K562 (cell line): ENCODE measurements around the gene CTCF. TPM values are rescaled to one million over a fixed set of nuclear protein-coding genes. Genes with fewer than 3 reads are reported as not detected.

Source experiments
- FOXA3 ChIP-seq, 2 experiments: fragments of 450-650 bp in 1 of 2; sonication (generic) in 1 of 2; formaldehyde crosslinking; IDR thresholded peaks in 1 of 2; conservative IDR thresholded peaks in 1 of 2; 2 replicates each; pipeline versions ENCODE4 v1.4.0 to v1.8.0; 2020 to 2022; ENCODE audit warnings: mild to moderate bottlenecking in 2 of 2, missing genetic modification reagents in 1 of 2
- FOXK2 ChIP-seq, 2 experiments: fragments of 450-650 bp; IDR thresholded peaks in 1 of 2; conservative IDR thresholded peaks in 1 of 2; 2 replicates each; pipeline ENCODE4 v1.6.1; 2016; ENCODE audit warnings: low read depth in 2 of 2, mild to moderate bottlenecking in 1 of 2
- HCFC1 ChIP-seq: IDR thresholded peaks from 2 replicates; pipeline ENCODE4 v1.6.1; 2012; ENCODE audit warnings: low read depth, low read length, improper control_type of control experiment
- JUND ChIP-seq, 2 experiments: IDR thresholded peaks; 2 replicates in 1 of 2; 3 replicates in 1 of 2; pipeline ENCODE4 v1.6.1; 2011; ENCODE audit warnings: borderline replicate concordance in 2 of 2, low read depth in 2 of 2, low read length in 2 of 2, improper control_type of control experiment in 1 of 2, missing biosample characterization in 1 of 2, missing genetic modification characterization in 1 of 2, missing genetic modification reagents in 1 of 2
- KAT7 ChIP-seq: sonication (generic); formaldehyde crosslinking; IDR thresholded peaks from 2 replicates; pipeline ENCODE4 v1.8.0; 2022; ENCODE audit warnings: missing genetic modification reagents, mild to moderate bottlenecking, borderline replicate concordance
- POLR2AphosphoS5 ChIP-seq: IDR thresholded peaks from 2 replicates; pipeline ENCODE4 v1.6.1; 2011; ENCODE audit warnings: mild to moderate bottlenecking, low read depth, low read length, moderate library complexity; ENCODE audit not compliant: control insufficient read depth, insufficient read depth
- PRPF4 ChIP-seq: fragments of 200-400 bp; formaldehyde crosslinking; IDR thresholded peaks from one replicate; pipeline ENCODE4 v1.6.1; 2017; ENCODE audit warnings: low read length, low read depth, mild to moderate bottlenecking; ENCODE audit not compliant: insufficient read depth, poor library complexity, severe bottlenecking
- RBFOX2 ChIP-seq: fragments of 200-400 bp; formaldehyde crosslinking; IDR thresholded peaks from 2 replicates; pipeline ENCODE4 v1.6.1; 2017; ENCODE audit warnings: low read depth, mild to moderate bottlenecking, low read length, moderate library complexity
- SRF ChIP-seq, 2 experiments: fragments of 250-450, 450-650 bp in 1 of 2; sonication (Bioruptor Pico) in 1 of 2; sonication (generic) in 1 of 2; formaldehyde crosslinking; IDR thresholded peaks; 2 replicates each; pipeline versions ENCODE4 v1.5.0 to v1.5.1; 2020 to 2022; ENCODE audit warnings: mild to moderate bottlenecking in 1 of 2, missing genetic modification reagents in 1 of 2
- TSC22D4 ChIP-seq: fragments of 450-650 bp; IDR thresholded peaks from 2 replicates; pipeline ENCODE4 v1.6.1; 2016; ENCODE audit warnings: missing genetic modification characterization, missing biosample characterization, control low read depth
- YY1 ChIP-seq, 3 experiments: IDR thresholded peaks; 2 replicates each; pipeline ENCODE4 v1.6.1; 2011; ENCODE audit warnings: low read length in 2 of 3, mild to moderate bottlenecking in 2 of 3, moderate library complexity in 2 of 3, borderline replicate concordance in 1 of 3, control low read depth in 1 of 3, low read depth in 1 of 3; ENCODE audit not compliant: insufficient read depth in 3 of 3, insufficient replicate concordance in 2 of 3, control insufficient read depth in 1 of 3, insufficient read length in 1 of 3; ENCODE audit errors: extremely low read depth in 1 of 3
- ZFP1 ChIP-seq: fragments of 450-650 bp; formaldehyde crosslinking; IDR thresholded peaks from 2 replicates; pipeline ENCODE4 v1.4.0; 2020; ENCODE audit warnings: mild to moderate bottlenecking, mixed read lengths
- ZNF212 ChIP-seq: fragments of 450-650 bp; formaldehyde crosslinking; IDR thresholded peaks from 2 replicates; pipeline ENCODE4 v1.4.0; 2020; ENCODE audit warnings: mild to moderate bottlenecking
- ZNF830 ChIP-seq: fragments of 250-450 bp; sonication (Bioruptor Pico); IDR thresholded peaks from 2 replicates; pipeline ENCODE4 v1.5.0; 2021; ENCODE audit warnings: mild to moderate bottlenecking
- polyA plus RNA-seq, 8 experiments: library from polyadenylated mRNA; depleted of rRNA in 4 of 8; stranded (reverse) in 5 of 8; unstranded in 3 of 8; fragments of >200 nt; fragmentation: Nextera tagmentation in 2 of 8; fragmentation: Illumina TruSeq in 1 of 8; extraction: Ambion mirVana in 2 of 8; extraction: Trizol in 1 of 8; gene quantifications; 2 replicates each; pipeline versions ENCODE4 v1.2.1 to v1.2.3, GENCODE V29; 2011 to 2014; ENCODE audit warnings: inconsistent platforms in 1 of 8, missing spikeins in 1 of 8
- total RNA-seq, 7 experiments: library from RNA; depleted of rRNA in 6 of 7; stranded (reverse); fragments of >200 nt in 6 of 7; fragmentation: Illumina TruSeq in 2 of 7; extraction: Trizol in 2 of 7; gene quantifications; 2 replicates each; pipeline versions ENCODE4 v1.2.1 to v1.2.3, GENCODE V29; 2011 to 2021; ENCODE audit warnings: low replicate concordance in 1 of 7
- TF ChIP-seq, protein P1 (sequence below): sonication (generic); formaldehyde crosslinking; IDR thresholded peaks from 2 replicates; pipeline ENCODE4 v1.8.1; 2023; ENCODE audit warnings: missing genetic modification reagents, mild to moderate bottlenecking, borderline replicate concordance
- TF ChIP-seq, protein P2 (sequence below): sonication (generic); formaldehyde crosslinking; IDR thresholded peaks from 2 replicates; pipeline ENCODE4 v1.8.0; 2023; ENCODE audit warnings: mild to moderate bottlenecking, missing genetic modification reagents

Gene CTCF
- total and polyA plus RNA-seq, 9 of the 15 experiments (the other 6 are each of a cell fraction or from before 2014, with no cell fraction given) = 7.8 to 49.2 (median 33.9) TPM

DNA sequence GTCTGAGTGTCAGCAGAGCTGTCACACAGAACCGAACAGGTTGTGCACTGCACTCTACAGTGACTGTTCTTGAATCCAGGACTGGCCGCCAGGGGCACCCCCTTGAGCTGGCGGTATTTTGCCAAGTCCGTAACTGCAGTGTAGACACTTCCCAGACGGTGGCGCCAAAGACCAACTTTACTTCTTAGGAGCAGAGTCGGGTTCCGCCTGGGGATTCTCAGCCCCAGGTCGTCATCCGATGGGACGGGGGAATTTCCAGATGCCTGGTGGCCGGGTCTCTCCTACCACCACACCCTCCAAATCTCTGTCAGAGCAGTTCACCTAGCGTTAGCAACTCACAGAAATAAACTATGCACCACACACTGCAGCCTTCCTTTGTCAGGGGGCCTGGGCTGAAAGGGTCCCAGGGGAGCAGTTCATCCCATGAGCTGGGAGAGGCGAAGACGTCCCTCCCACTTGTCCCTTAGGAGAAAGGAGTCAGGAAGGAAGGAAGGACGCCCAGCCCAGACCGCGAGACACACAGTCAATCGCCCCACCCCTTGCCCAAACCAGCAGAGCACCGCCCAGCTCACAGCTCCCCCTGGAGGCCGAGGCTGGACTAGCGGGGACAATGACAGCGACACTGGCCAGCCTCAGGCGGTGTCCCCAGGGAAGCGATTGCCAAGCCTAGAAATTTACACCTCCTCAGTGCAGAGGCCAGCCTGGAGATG lies 41.1 kb upstream of the CTCF start (continued):
- TF ChIP-seq, protein P1, sequence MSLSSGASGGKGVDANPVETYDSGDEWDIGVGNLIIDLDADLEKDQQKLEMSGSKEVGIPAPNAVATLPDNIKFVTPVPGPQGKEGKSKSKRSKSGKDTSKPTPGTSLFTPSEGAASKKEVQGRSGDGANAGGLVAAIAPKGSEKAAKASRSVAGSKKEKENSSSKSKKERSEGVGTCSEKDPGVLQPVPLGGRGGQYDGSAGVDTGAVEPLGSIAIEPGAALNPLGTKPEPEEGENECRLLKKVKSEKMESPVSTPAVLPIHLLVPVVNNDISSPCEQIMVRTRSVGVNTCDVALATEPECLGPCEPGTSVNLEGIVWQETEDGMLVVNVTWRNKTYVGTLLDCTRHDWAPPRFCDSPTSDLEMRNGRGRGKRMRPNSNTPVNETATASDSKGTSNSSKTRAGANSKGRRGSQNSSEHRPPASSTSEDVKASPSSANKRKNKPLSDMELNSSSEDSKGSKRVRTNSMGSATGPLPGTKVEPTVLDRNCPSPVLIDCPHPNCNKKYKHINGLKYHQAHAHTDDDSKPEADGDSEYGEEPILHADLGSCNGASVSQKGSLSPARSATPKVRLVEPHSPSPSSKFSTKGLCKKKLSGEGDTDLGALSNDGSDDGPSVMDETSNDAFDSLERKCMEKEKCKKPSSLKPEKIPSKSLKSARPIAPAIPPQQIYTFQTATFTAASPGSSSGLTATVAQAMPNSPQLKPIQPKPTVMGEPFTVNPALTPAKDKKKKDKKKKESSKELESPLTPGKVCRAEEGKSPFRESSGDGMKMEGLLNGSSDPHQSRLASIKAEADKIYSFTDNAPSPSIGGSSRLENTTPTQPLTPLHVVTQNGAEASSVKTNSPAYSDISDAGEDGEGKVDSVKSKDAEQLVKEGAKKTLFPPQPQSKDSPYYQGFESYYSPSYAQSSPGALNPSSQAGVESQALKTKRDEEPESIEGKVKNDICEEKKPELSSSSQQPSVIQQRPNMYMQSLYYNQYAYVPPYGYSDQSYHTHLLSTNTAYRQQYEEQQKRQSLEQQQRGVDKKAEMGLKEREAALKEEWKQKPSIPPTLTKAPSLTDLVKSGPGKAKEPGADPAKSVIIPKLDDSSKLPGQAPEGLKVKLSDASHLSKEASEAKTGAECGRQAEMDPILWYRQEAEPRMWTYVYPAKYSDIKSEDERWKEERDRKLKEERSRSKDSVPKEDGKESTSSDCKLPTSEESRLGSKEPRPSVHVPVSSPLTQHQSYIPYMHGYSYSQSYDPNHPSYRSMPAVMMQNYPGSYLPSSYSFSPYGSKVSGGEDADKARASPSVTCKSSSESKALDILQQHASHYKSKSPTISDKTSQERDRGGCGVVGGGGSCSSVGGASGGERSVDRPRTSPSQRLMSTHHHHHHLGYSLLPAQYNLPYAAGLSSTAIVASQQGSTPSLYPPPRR (CRISPR knock-in tag) = 0 out of 2 replicates have a peak, but pooled peaks have one; percentile 58
- TF ChIP-seq, protein P2, sequence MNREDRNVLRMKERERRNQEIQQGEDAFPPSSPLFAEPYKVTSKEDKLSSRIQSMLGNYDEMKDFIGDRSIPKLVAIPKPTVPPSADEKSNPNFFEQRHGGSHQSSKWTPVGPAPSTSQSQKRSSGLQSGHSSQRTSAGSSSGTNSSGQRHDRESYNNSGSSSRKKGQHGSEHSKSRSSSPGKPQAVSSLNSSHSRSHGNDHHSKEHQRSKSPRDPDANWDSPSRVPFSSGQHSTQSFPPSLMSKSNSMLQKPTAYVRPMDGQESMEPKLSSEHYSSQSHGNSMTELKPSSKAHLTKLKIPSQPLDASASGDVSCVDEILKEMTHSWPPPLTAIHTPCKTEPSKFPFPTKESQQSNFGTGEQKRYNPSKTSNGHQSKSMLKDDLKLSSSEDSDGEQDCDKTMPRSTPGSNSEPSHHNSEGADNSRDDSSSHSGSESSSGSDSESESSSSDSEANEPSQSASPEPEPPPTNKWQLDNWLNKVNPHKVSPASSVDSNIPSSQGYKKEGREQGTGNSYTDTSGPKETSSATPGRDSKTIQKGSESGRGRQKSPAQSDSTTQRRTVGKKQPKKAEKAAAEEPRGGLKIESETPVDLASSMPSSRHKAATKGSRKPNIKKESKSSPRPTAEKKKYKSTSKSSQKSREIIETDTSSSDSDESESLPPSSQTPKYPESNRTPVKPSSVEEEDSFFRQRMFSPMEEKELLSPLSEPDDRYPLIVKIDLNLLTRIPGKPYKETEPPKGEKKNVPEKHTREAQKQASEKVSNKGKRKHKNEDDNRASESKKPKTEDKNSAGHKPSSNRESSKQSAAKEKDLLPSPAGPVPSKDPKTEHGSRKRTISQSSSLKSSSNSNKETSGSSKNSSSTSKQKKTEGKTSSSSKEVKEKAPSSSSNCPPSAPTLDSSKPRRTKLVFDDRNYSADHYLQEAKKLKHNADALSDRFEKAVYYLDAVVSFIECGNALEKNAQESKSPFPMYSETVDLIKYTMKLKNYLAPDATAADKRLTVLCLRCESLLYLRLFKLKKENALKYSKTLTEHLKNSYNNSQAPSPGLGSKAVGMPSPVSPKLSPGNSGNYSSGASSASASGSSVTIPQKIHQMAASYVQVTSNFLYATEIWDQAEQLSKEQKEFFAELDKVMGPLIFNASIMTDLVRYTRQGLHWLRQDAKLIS = 0 out of 2 replicates have a peak, but pooled peaks have one; percentile 38
- TF ChIP-seq POLR2AphosphoS5 (0 out of 2 replicates have a peak, but pooled peaks have one; percentile 24), YY1 (IDR thresholded peaks at IDR 0.05; ENCODE audit: borderline replicate concordance in 1 of 3, control insufficient read depth in 1 of 3, extremely low read depth in 1 of 3, insufficient read depth in 3 of 3, insufficient read length in 1 of 3, insufficient replicate concordance in 2 of 3, low read depth in 1 of 3, low read length in 2 of 3) (peak in 2 of 3 experiments; percentile 42 to 54), HCFC1 (peak; percentile 56), ZNF212 (no peak), FOXA3 (CRISPR knock-in tag; conservative IDR thresholded peaks at IDR 0.05 in 1 of 2, IDR thresholded peaks at IDR 0.05 in 1 of 2) (no peak), FOXK2 (conservative IDR thresholded peaks at IDR 0.05 in 1 of 2, IDR thresholded peaks at IDR 0.05 in 1 of 2; ENCODE audit: low read depth in 2 of 2) (no peak), SRF (CRISPR knock-in tag; IDR thresholded peaks at IDR 0.05) (peak in 1 of 2 experiments; percentile 59; a peak in 1 of 4 replicates), KAT7 (CRISPR knock-in tag) (peak; percentile 71; the same call in 1 of the 2 replicates), PRPF4 (no peak), ZNF830 (no peak), JUND (IDR thresholded peaks at IDR 0.05; ENCODE audit: borderline replicate concordance, low read depth, low read length) (peak; percentile 52; the same call in 1 of the 2 replicates), JUND (tag; IDR thresholded peaks at IDR 0.05; ENCODE audit: borderline replicate concordance, low read depth, low read length) (no peak; the same call in 1 of the 3 replicates), TSC22D4 (tag) (no peak), ZFP1 (CRISPR knock-in tag) (no peak), RBFOX2 (peak; percentile 36; the same call in 1 of the 2 replicates)
